Measurements from ENCODE around the gene IGSF8.

The IGSF8 gene

GRCh38 chr1:160136121-160136925, 37.9 kb upstream of the IGSF8 start:
- Histone ChIP-seq H3K4me3 (ENCODE audit: low read length) (no peak overlapping the region), H3K27me3 (ENCODE audit: low read depth, low read length) (peaks cover 20% of the 10 kb centered on the region), H4K20me1 (ENCODE audit: insufficient read depth, low read length) (no peaks in the 10 kb centered on the region), H3K36me3 (replicated peaks; ENCODE audit: low read depth, low read length) (no peaks in the 10 kb centered on the region), H3K4me2 (ENCODE audit: low read length) (no peak overlapping the region), H3K9me3 (ENCODE audit: insufficient read depth, low read length) (no peaks in the 10 kb centered on the region), H3K4me1 (ENCODE audit: low read length) (peaks cover 18% of the 10 kb centered on the region), H3K9ac (ENCODE audit: low read length) (no peak overlapping the region), H2AFZ (ENCODE audit: low read depth, low read length) (no peak overlapping the region), H3K79me2 (ENCODE audit: low read length) (no peaks in the 10 kb centered on the region), H3K27ac (ENCODE audit: low read length) (no peak overlapping the region)
- TF ChIP-seq, protein P1, sequence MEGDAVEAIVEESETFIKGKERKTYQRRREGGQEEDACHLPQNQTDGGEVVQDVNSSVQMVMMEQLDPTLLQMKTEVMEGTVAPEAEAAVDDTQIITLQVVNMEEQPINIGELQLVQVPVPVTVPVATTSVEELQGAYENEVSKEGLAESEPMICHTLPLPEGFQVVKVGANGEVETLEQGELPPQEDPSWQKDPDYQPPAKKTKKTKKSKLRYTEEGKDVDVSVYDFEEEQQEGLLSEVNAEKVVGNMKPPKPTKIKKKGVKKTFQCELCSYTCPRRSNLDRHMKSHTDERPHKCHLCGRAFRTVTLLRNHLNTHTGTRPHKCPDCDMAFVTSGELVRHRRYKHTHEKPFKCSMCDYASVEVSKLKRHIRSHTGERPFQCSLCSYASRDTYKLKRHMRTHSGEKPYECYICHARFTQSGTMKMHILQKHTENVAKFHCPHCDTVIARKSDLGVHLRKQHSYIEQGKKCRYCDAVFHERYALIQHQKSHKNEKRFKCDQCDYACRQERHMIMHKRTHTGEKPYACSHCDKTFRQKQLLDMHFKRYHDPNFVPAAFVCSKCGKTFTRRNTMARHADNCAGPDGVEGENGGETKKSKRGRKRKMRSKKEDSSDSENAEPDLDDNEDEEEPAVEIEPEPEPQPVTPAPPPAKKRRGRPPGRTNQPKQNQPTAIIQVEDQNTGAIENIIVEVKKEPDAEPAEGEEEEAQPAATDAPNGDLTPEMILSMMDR (IDR thresholded peaks at IDR 0.05; ENCODE audit: low read depth, low read length): no peak
- no peak for TF ChIP-seq EZH2phosphoT487 (IDR thresholded peaks at IDR 0.05; ENCODE audit: low read depth)

DNA sequence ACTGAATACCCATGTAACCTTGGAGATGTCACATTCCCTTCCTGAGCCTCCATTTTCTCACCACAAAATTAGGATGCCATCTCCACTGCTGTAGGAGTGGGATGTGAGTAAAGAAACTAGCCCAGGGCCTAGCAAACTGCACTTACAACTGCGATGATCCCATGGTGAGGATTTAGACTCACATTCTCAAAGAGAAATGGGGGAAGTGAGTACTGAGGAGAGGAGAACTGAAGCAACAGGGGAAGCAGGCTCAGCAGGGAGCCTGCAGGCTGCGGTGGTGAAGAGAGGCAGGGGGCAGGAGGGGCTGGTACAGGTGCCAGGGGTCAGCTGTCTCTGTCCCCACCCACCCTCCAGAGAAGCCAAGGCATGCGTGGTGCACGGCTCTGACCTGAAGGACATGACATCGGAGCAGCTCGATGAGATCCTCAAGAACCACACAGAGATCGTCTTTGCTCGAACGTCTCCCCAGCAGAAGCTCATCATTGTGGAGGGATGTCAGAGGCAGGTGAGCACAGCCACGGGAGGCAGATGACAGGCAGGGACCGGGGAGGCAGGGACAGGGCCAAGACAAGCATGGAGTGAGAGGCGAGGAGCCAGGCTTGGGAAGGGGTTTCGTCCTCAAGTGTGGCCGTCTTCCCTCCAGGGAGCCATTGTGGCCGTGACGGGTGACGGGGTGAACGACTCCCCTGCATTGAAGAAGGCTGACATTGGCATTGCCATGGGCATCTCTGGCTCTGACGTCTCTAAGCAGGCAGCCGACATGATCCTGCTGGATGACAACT, 36.6 kb upstream of the IGSF8 start:
- Histone ChIP-seq H2AFZ (ENCODE audit: low read depth, low read length) (0 out of 2 replicates have a peak overlapping the region, but pooled peaks have one; percentile 3), H3K9ac (ENCODE audit: low read length) (peak overlapping the region; percentile 10; the same call in 1 of the 2 replicates), H3K4me2 (ENCODE audit: low read length) (peak overlapping the region; percentile 81), H4K20me1 (ENCODE audit: insufficient read depth, low read length) (no peaks in the 10 kb centered on the region), H3K27ac (ENCODE audit: low read length) (no peak overlapping the region; the same call in 1 of the 2 replicates), H3K79me2 (ENCODE audit: low read length) (no peaks in the 10 kb centered on the region), H3K36me3 (replicated peaks; ENCODE audit: low read depth, low read length) (no peaks in the 10 kb centered on the region), H3K9me3 (ENCODE audit: insufficient read depth, low read length) (no peaks in the 10 kb centered on the region), H3K4me1 (ENCODE audit: low read length) (peaks cover 18% of the 10 kb centered on the region), H3K27me3 (ENCODE audit: low read depth, low read length) (peaks cover 15% of the 10 kb centered on the region; the same call in 1 of the 2 replicates), H3K4me3 (ENCODE audit: low read length) (peak overlapping the region; percentile 56)
- TF ChIP-seq, protein P1 (IDR thresholded peaks at IDR 0.05; ENCODE audit: low read depth, low read length): no peak
- no peak for TF ChIP-seq EZH2phosphoT487 (IDR thresholded peaks at IDR 0.05; ENCODE audit: low read depth)

- Histone ChIP-seq H3K27ac (ENCODE audit: low read length) (no peak overlapping the region; the same call in 1 of the 2 replicates), H3K79me2 (ENCODE audit: low read length) (no peaks in the 10 kb centered on the region), H4K20me1 (ENCODE audit: insufficient read depth, low read length) (no peaks in the 10 kb centered on the region), H3K9me3 (ENCODE audit: insufficient read depth, low read length) (no peaks in the 10 kb centered on the region), H3K27me3 (ENCODE audit: low read depth, low read length) (peaks cover 14% of the 10 kb centered on the region; the same call in 1 of the 2 replicates), H2AFZ (ENCODE audit: low read depth, low read length) (0 out of 2 replicates have a peak overlapping the region, but pooled peaks have one; percentile 3), H3K4me2 (ENCODE audit: low read length) (peak overlapping the region; percentile 81), H3K4me3 (ENCODE audit: low read length) (peak overlapping the region; percentile 56), H3K36me3 (replicated peaks; ENCODE audit: low read depth, low read length) (no peaks in the 10 kb centered on the region), H3K9ac (ENCODE audit: low read length) (peak overlapping the region; percentile 10; the same call in 1 of the 2 replicates), H3K4me1 (ENCODE audit: low read length) (peaks cover 18% of the 10 kb centered on the region)
- TF ChIP-seq, protein P1 (IDR thresholded peaks at IDR 0.05; ENCODE audit: low read depth, low read length): no peak
Measured at GRCh38 chr1:160133990-160134770, 35.8 kb upstream of the IGSF8 start.
